ENCODE results near the gene KDM2A.
A peak's percentile ranks its signal among the peaks of the same experiment; 100 is the strongest.

Gene KDM2A

DNA sequence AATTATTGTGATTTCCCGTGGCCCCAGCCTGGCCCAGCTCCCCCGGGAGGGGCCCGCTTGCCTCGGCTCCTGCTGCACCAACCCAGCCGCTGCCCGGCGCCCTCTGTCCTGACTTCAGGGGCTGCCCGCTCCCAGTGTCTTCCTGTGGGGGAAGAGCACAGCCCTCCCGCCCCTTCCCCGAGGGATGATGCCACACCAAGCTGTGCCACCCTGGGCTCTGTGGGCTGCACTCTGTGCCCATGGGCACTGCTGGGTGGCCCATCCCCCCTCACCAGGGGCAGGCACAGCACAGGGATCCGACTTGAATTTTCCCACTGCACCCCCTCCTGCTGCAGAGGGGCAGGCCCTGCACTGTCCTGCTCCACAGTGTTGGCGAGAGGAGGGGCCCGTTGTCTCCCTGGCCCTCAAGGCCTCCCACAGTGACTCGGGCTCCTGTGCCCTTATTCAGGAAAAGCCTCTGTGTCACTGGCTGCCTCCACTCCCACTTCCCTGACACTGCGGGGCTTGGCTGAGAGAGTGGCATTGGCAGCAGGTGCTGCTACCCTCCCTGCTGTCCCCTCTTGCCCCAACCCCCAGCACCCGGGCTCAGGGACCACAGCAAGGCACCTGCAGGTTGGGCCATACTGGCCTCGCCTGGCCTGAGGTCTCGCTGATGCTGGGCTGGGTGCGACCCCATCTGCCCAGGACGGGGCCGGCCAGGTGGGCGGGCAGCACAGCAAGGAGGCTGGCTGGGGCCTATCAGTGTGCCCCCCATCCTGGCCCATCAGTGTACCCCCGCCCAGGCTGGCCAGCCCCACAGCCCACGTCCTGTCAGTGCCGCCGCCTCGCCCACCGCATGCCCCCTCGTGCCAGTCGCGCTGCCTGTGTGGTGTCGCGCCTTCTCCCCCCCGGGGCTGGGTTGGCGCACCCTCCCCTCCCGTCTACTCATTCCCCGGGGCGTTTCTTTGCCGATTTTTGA lies 166.8 kb downstream of the KDM2A start:
- no peak for DNase-seq (ENCODE audit: low read depth)

DNA sequence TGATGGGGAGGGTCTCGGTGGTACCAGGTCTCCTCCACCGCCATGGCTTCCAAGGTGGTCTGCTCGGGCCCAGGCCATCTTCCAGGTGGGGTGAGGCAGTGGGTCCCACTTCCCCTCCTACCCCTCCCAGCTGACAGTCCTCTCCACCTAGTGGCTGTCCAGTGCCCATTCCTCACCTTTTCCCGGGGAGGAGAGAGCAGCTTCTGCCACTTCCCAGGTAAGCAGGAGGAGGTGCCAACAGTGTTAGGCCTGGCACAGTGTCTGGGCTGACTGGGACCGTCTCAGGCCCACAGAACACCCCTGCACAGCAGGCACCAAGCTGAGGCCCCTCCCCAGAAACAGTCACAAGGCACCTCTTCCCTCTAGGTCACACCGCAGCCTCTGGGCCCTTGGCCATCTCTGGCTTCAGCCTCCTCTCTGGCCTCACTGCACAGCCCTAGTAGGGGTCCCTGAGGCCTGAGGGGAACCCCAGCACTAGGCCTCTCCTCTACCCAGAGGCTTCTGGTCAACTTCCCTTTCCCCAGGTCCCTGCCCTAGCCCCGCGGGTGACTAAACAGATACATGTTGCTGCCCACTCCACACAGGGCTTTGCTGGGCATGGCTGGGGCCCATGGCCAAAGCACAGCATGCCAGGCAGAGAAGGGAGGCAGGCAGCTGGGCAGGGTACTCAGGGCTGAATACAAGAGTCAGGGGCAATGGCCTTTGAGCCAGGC lies 167.7 kb downstream of the KDM2A start:
- no peak for DNase-seq (ENCODE audit: low read depth)

- DNase-seq (ENCODE audit: low read depth): no peak
Observed at GRCh38 chr11:67287355-67288197, 168.5 kb downstream of the KDM2A start.

GRCh38 chr11:67288198-67288451 lies 169.1 kb downstream of the KDM2A start:
- DNase-seq (ENCODE audit: low read depth): no peak

DNA sequence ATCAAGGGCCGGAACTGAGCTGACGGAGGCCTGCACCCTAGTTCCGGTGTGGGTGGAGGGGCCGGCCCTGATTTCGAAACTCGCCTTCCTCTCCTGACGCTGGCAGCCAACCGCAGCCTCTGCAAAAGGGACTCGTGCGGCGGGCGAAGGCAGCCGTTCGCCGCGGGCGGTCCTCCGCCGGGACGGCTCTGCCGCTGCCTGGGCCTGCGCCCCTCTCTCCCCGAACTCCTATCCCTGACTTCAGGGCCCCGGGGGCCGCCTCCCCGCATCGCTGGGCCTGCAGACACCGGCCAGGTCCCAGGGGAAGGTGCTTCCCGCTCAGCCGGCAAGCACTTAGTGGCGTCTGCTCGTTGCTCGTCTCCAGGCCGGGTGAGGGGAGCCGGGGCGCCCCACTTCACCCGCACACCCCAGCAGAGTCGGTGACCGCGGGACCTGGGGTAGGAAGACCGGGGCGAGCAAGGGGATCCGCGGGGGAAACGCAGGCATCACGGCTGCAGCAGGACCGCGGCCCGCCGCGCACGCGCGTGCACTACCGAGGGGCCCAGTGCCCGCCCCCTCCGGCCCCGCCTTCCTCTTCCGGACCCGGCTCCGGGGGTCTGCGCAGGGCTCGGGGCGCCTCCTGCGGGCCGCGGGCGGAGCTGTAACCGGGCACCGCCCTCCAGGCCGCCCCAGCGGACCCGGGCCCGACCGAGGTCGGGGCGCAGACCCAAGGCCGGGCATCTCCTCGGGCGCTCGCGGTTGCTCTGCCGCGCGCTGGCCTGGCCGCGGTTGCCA lies 169.6 kb downstream of the KDM2A start:
- peak; percentile 50 for DNase-seq (ENCODE audit: low read depth)

DNA sequence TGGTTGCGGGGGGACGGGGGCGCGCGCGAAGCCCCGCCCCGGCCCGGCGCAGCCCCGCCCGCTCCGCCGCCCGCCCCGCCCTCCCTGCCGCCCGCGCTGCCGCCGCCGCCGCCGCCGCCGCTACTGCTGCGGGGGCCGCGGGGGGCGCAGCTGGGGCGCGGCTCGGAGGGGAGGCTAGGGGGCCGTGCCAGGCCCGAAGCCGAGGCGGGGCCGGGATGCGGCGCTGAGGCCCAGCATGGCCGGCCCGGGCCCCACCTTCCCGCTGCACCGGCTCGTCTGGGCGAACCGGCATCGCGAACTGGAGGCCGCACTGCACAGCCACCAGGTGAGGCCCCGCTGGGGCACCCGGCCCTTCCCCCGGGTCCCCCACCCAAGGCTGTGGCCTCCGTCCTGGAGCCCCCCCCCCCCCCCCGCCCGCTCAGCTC lies 170.2 kb downstream of the KDM2A start, which contains the start of gene ANKRD13D:
TSS of gene ANKRD13D (plus strand) at position 78 of the 425 bp plus-strand sequence. CDS start at position 236, 158 bp downstream.
- no peak for DNase-seq (ENCODE audit: low read depth)

DNA sequence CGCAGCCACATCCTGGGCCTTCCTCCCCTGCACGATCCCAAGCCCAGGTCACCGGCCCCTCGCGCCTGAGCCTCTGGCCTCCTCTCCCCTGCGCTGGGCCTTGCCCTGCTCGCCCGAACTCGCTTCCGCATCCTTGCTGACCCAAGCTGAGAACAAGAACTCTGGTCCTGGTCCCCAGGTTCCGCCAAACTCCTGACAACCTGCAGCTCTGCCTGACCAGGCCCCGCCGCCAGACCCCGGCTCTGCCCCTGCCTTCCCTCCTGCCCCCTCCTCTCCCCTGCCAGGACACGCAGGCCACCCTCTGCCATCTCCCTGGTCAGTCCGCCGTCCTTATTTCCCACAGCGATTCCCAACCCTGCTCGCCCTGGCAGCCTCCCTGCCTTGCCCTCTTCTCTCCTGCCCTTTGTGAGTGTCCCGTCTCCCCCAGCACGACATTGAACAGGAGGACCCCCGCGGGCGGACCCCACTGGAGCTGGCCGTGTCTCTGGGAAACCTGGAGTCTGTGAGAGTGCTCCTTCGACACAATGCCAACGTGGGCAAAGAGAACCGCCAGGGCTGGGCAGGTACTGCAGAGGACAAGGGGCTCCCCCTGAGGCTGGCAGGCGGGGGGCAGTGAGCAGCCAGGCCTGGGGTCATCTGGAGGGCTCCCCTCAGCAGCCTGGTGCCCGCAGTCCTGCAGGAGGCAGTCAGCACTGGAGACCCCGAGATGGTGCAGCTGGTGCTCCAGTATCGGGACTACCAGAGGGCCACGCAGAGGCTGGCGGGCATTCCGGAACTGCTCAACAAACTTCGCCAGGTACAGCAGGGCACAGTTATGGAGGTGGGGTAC lies 170.8 kb downstream of the KDM2A start:
- DNase-seq (ENCODE audit: low read depth): no peak

- no peak for DNase-seq (ENCODE audit: low read depth)
Observed at GRCh38 chr11:67290801-67291200, 171.7 kb downstream of the KDM2A start.

- no peak for DNase-seq (ENCODE audit: low read depth)
Observed at GRCh38 chr11:67291481-67292381, 172.7 kb downstream of the KDM2A start.

GRCh38 chr11:67292671-67293070 lies 173.6 kb downstream of the KDM2A start:
- no peak for DNase-seq (ENCODE audit: low read depth)

GRCh38 chr11:67293090-67293489 lies 174.0 kb downstream of the KDM2A start:
- peak; percentile 31 for DNase-seq (ENCODE audit: low read depth)

DNA sequence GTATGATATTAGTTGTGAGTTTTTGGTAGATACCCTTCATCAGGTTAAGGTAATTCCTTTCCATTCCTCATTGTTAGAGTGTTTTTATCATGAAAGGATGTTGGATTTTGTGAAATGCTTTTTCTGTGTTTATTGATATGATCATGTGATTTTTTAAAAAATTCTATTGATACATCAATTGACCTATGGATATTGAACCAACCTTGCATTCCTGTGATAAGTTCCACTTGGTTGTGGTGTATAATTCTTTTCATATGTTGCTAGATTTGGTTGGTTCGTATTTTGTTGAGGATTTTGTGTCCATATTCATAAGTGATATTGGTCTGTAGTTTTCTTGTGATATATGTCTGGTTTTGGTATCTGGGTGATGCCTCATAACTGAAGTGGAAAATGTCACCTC lies 176.8 kb downstream of the KDM2A start:
- no peak for DNase-seq (ENCODE audit: low read depth)

DNA sequence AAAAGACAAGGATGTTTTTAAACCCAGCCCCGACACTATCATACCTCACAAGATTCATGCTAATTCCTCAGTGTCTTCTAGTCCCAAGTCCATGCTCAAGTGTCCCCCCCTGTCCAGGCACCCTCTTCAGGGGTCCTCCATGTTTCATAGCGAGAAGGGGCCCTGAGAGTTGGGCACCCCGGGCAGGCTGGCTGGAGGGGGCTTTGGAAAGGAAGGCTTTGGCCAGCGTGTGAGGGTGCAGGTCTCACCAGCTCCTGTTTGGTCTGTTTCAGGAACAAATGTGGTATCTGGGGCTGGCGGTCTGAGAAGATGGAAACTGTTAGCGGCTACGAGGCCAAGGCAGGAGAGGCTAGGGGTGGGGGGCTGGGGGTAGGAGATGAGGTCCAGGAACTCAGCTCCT lies 179.7 kb downstream of the KDM2A start:
- DNase-seq (ENCODE audit: low read depth): no peak

GRCh38 chr11:67299471-67300191 lies 180.6 kb downstream of the KDM2A start:
- DNase-seq (ENCODE audit: low read depth): no peak

DNA sequence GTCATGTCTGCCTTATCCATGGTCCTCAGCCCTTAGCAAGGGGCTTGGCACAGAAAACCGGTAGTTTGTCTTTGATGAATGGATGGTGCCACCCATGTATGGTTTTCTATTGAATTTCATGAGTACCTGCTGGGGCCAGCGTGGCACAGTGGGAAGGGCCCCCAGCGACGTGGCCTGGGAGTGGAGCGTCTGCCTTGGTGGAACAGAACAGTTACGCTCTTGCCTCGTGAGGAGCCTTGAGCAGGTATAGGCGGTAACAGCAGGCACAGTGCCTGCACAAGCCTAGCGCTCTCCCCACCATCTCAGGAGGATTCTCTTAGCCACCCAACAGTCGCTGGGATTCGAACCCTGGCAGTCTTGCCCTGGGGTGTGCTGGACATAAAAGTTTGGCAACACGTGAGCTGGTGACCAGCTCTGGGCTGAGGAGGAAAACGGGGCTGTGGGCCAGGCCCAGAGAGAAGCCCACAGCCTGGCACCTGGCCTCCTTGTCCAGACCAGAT lies 181.2 kb downstream of the KDM2A start:
- DNase-seq (ENCODE audit: low read depth): no peak

GRCh38 chr11:67300756-67301312 lies 181.8 kb downstream of the KDM2A start:
- no peak for DNase-seq (ENCODE audit: low read depth)

DNA sequence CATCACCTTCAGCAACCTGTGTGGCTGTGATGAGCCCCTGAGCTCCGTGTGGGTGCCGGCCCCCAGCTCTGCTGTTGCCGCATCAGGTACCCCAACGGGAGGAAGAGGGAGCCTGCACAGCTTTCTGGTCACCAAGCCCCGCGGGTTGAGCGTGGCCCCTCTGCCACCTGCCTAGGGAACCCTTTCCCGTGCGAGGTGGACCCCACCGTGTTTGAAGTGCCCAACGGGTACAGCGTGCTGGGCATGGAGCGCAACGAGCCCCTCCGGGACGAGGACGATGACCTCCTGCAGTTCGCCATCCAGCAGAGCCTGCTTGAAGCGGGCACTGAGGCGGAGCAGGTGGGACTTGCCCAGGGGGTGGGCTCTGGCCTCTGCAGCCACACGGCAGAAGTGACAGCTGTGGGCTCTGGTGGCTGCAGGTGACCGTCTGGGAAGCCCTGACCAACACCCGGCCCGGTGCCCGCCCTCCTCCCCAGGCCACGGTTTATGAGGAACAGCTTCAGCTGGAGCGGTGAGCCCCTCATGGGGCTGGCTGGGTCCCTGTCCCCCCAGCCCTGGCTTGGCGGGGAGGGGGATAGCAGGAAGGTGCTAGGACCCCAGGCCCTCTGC lies 182.4 kb downstream of the KDM2A start:
- no peak for DNase-seq (ENCODE audit: low read depth)

GRCh38 chr11:67301951-67302516 lies 183.0 kb downstream of the KDM2A start:
- no peak for DNase-seq (ENCODE audit: low read depth)

All from non-pigmented ciliary epithelial cell (primary cell).